Measurements from ENCODE around the gene ZNHIT1. TPM values are rescaled to one million over a fixed set of nuclear protein-coding genes. Genes with fewer than 3 reads are reported as not detected.

Gene ZNHIT1
- total and polyA plus RNA-seq, 10 donors = 47.3 to 127 (median 68.0) TPM

DNA sequence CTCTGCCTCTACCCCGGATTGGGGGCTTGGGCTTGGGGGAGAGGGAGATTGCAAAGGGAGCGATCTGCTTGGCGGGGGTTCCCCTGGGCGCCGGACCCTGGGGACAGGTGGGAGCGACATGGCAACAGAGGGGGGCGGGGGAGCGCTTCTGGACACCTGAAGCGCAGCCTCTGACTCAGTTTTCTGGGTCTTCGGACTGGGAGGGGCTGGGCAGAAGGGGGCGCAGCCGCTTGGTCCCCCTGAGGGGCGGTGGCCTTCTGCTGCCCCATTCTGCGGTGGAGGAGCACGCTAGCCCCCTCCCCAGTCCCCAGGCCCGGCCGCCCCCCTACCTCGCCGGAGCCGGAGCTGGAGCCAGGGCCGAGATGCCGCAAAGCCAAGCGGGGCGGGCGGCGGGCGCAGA is 38.3 kb upstream of the ZNHIT1 start:
- no peaks in the 10 kb centered on the region for H3K9me3 ChIP-seq
- peaks cover 8 to 99% (median 73%) of the 10 kb centered on the region in 7 donors for H3K27me3 ChIP-seq (replicated peaks in 1 of 7)
- H3K36me3 ChIP-seq = no peaks in the 10 kb centered on the region
- peaks cover 4 to 20% (median 14%) of the 10 kb centered on the region in 6 donors for H3K4me1 ChIP-seq
- WGBS, 5 donors = 2 to 7% (median 4%) methylated on average over 20 to 27 of the region's 27 CpGs
- TF ChIP-seq, protein P1, sequence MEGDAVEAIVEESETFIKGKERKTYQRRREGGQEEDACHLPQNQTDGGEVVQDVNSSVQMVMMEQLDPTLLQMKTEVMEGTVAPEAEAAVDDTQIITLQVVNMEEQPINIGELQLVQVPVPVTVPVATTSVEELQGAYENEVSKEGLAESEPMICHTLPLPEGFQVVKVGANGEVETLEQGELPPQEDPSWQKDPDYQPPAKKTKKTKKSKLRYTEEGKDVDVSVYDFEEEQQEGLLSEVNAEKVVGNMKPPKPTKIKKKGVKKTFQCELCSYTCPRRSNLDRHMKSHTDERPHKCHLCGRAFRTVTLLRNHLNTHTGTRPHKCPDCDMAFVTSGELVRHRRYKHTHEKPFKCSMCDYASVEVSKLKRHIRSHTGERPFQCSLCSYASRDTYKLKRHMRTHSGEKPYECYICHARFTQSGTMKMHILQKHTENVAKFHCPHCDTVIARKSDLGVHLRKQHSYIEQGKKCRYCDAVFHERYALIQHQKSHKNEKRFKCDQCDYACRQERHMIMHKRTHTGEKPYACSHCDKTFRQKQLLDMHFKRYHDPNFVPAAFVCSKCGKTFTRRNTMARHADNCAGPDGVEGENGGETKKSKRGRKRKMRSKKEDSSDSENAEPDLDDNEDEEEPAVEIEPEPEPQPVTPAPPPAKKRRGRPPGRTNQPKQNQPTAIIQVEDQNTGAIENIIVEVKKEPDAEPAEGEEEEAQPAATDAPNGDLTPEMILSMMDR (IDR thresholded peaks at IDR 0.05 in 8 of 11, conservative IDR thresholded peaks at IDR 0.05 in 3 of 11) = no peak
- no peak for TF ChIP-seq POLR2A (IDR thresholded peaks at IDR 0.05)
- TF ChIP-seq POLR2AphosphoS5 (IDR thresholded peaks at IDR 0.05) = no peak
- intact Hi-C loops (cut with DNase I; ENCODE audit: low total_unique reads) = no loop called here
- no peak overlapping the region for H3K27ac ChIP-seq
- no peak for DNase-seq
- H3K4me3 ChIP-seq = peak overlapping the region in 1 of 8 donors; percentile 39

DNA sequence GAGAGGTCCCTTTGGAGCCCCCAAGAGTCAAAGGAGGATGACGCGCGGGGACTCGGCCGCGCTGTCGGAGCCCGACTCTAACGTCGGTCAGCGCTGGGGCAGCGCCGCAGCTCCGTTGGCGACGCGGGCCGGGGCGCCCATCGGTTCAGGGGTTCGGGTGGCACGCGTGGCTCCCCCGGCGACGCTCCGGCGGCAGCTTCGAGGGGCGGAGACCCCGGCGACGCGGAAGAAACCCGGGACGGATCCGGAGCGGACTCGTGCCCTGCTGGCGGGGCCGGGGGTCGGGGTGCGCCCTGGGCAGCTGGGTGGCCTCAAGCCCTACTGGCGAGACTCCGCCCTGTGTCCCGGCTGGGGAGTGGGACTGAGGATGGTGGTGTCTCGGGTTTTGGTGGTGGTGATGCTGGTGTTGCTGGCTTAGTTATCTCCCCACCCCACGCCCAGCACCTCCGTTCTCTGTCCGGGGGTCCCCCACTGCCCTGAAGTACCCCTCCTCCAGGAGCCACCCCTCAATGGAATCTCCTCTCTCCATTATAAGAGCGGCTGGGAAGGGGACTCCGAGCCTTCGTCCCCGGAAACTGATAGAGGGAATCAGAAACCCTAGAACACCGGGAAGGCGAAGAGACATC is 37.7 kb upstream of the ZNHIT1 start, which contains the start of gene NAT16:
NAT16 (minus strand) TSS at position 164 of the 626 bp plus-strand sequence. CDS start 5,486 bp downstream, outside the sequence.
- H3K9me3 ChIP-seq = no peaks in the 10 kb centered on the region
- H3K27ac ChIP-seq = no peak within 1 kb of the TSS
- H3K4me3 ChIP-seq = peak within 1 kb of the TSS in 1 of 8 donors; percentile 39
- WGBS, 5 donors = 4 to 9% (median 6%) methylated on average over 28 to 56 of the region's 56 CpGs
- H3K4me1 ChIP-seq = peaks cover 4 to 20% (median 14%) of the 10 kb centered on the region in 6 donors
- no peak for DNase-seq
- H3K36me3 ChIP-seq = no peaks in the 10 kb centered on the region
- intact Hi-C loops (cut with DNase I; ENCODE audit: low total_unique reads) = no loop called here
- no peak for TF ChIP-seq POLR2AphosphoS5 (IDR thresholded peaks at IDR 0.05)
- TF ChIP-seq POLR2A (IDR thresholded peaks at IDR 0.05) = no peak
- TF ChIP-seq, protein P1 (IDR thresholded peaks at IDR 0.05 in 8 of 11, conservative IDR thresholded peaks at IDR 0.05 in 3 of 11) = no peak
- peaks cover 4 to 99% (median 68%) of the 10 kb centered on the region in 7 donors for H3K27me3 ChIP-seq (replicated peaks in 1 of 7)

DNA sequence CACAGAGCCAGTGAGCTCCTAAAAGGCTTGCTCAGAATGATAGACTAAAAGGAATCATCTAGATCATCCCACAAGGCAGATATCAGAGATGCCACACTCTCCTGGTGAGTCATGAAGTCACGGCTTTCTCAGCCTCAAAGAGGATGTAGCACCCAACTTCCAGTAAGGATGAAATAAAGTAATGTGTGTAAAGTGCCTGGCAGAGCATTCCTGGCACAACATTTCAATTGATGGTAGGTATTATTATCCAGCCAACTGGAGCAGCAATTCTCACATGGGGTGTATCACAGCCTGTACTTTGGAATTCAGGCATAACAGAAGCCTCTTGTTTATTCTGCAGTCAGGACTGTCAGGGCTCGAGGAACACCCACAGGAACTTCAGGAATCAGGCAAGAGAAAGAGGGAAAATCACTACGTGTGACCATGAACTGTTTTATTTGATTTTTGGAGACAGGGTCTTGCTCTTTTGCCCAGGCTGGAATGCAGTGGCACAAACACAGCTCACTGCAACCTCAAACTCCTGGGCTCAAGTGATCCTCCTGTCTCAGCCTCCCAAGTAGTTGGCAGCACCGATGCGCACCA is 32.6 kb upstream of the ZNHIT1 start:
- Histone ChIP-seq H3K27ac (no peak overlapping the region), H3K36me3 (no peaks in the 10 kb centered on the region), H3K4me1 (peaks cover 0 to 3% (median under 1%) of the 10 kb centered on the region in 6 donors), H3K9me3 (no peaks in the 10 kb centered on the region), H3K4me3 (no peak overlapping the region), H3K27me3 (replicated peaks in 1 of 7) (peaks cover under 1 to 66% (median 19%) of the 10 kb centered on the region in 7 donors)
- TF ChIP-seq POLR2AphosphoS5 (IDR thresholded peaks at IDR 0.05) = no peak
- TF ChIP-seq, protein P1 (IDR thresholded peaks at IDR 0.05 in 8 of 11, conservative IDR thresholded peaks at IDR 0.05 in 3 of 11) = no peak
- TF ChIP-seq POLR2A (IDR thresholded peaks at IDR 0.05) = no peak
- no peak for DNase-seq
- 54 to 71% (median 60%) methylated on average over 5 of the region's 5 CpGs for WGBS, 5 donors
- intact Hi-C loops (cut with DNase I; ENCODE audit: low total_unique reads) = no loop called here

DNA sequence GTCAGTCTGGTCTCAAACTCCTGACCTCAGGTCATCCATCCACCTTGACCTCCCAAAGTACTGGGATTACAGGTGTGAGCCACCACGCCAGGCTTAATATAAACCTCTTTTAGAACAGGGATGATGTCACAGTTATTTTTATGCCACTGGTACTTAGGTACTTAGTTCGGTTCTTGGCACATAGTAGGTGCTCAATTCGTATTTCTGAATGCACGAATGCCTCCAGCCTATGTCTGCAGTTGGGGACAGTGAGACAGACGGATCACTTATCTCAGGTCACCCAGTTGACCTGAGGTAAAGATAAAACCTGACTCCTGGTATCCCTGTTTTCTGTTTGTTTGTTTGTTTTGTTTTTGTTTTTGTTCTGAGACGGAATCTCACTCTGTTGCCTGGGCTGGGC is 31.8 kb upstream of the ZNHIT1 start:
- no peaks in the 10 kb centered on the region for H3K4me1 ChIP-seq
- H3K9me3 ChIP-seq = no peaks in the 10 kb centered on the region
- 70 to 83% (median 72%) methylated on average over 6 of the region's 6 CpGs for WGBS, 5 donors
- H3K4me3 ChIP-seq = no peak overlapping the region
- H3K27me3 ChIP-seq (replicated peaks in 1 of 7) = peaks cover 0 to 58% (median 10%) of the 10 kb centered on the region in 7 donors
- TF ChIP-seq, protein P1 (IDR thresholded peaks at IDR 0.05 in 8 of 11, conservative IDR thresholded peaks at IDR 0.05 in 3 of 11) = no peak
- TF ChIP-seq POLR2A (IDR thresholded peaks at IDR 0.05) (no peak), POLR2AphosphoS5 (IDR thresholded peaks at IDR 0.05) (no peak)
- no peaks in the 10 kb centered on the region for H3K36me3 ChIP-seq
- intact Hi-C loops (cut with DNase I; ENCODE audit: low total_unique reads) = no loop called here
- H3K27ac ChIP-seq = no peak overlapping the region
- DNase-seq = no peak

Measured in spleen (tissue), 11 donors.